Vagina (tissue), 2 donors: ENCODE measurements around the gene EYS. TPM values are rescaled to one million over a fixed set of nuclear protein-coding genes. Genes with fewer than 3 reads are reported as not detected.

Experiments used
- DNase-seq, 2 donors: peaks; one replicate each; pipeline ENCODE4 v3.0.0-alpha.2; 2017; ENCODE audit errors: extremely low spot score in 2 of 2
- H3K27ac ChIP-seq: fragments of 200-600 bp; sonication (generic); one replicate; pipeline ENCODE4 v1.5.1; 2019
- H3K27me3 ChIP-seq: fragments of 200-600 bp; sonication (generic); one replicate; pipeline ENCODE4 v1.5.1; 2019
- H3K36me3 ChIP-seq, 2 donors: fragments of 200-600 bp; sonication (generic); one replicate each; pipeline ENCODE4 v1.5.1; 2017 to 2019
- H3K4me1 ChIP-seq: fragments of 200-600 bp; sonication (generic); one replicate; pipeline ENCODE4 v1.5.1; 2019
- H3K4me3 ChIP-seq, 2 donors: fragments of 200-600 bp; sonication (generic); 1 replicate in 1 of 2; 2 replicates in 1 of 2; pipeline ENCODE4 v1.5.1; 2016 to 2019
- H3K9me3 ChIP-seq: fragments of 200-600 bp; sonication (generic); one replicate; pipeline ENCODE4 v1.5.1; 2019
- POLR2A ChIP-seq, 2 donors: fragments of 450-650 bp; IDR thresholded peaks; one replicate each; pipeline ENCODE4 v1.6.1; 2017; ENCODE audit warnings: antibody characterized with exemption in 2 of 2, mild to moderate bottlenecking in 2 of 2, moderate library complexity in 2 of 2
- POLR2AphosphoS5 ChIP-seq, 2 donors: sonication (generic); formaldehyde crosslinking; IDR thresholded peaks; one replicate each; pipeline ENCODE4 v1.9.0; 2017; ENCODE audit warnings: antibody characterized with exemption in 2 of 2, mild to moderate bottlenecking in 2 of 2, low read depth in 1 of 2; ENCODE audit not compliant: insufficient read depth in 1 of 2
- intact Hi-C: fragments of 100-400 bp; cut with DNase I; formaldehyde crosslinking; loops from one replicate; pipeline ENCODE4 v1.15.1; 2023
- total RNA-seq: library from RNA; depleted of rRNA; stranded (reverse); fragments of >200 nt; gene quantifications from one replicate; pipeline ENCODE4 v1.2.3, GENCODE V29; 2016
- TF ChIP-seq, protein P1 (sequence below), 3 experiments: fragments of 450-650 bp in 2 of 3; fragments of 200-600 bp in 1 of 3; sonication (generic) in 1 of 3; IDR thresholded peaks; one replicate each; pipeline ENCODE4 v1.5.1; 2017 to 2019; ENCODE audit warnings: antibody characterized with exemption in 3 of 3, mild to moderate bottlenecking in 2 of 3, moderate library complexity in 2 of 3

EYS gene
- total RNA-seq, 1 donor from 2014 or later: not detected

DNA sequence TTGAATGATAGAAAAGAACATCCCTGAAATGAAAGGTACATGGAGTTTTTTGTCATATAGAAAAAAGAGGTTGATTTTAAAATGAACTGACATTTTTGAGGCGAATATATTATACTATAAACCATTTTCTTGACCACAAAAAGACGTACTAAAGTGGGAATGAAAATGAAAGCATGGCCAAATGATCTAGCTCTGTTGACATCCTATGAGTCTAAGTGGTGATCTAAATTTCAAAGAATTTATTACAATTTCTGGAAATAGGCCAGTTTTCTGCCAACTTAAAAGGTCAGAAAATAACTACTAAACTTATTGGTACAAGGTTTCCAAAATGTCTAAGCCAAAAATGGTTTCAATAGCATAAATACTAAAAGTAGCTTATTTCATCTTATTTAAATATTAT lies 536.8 kb downstream of the EYS start:
- no peak overlapping the region for H3K4me3 ChIP-seq
- no peak for DNase-seq
- no peaks in the 10 kb centered on the region for H3K36me3 ChIP-seq
- H3K27me3 ChIP-seq: no peaks in the 10 kb centered on the region
- H3K27ac ChIP-seq: no peak overlapping the region
- no peaks in the 10 kb centered on the region for H3K9me3 ChIP-seq
- TF ChIP-seq, protein P1, sequence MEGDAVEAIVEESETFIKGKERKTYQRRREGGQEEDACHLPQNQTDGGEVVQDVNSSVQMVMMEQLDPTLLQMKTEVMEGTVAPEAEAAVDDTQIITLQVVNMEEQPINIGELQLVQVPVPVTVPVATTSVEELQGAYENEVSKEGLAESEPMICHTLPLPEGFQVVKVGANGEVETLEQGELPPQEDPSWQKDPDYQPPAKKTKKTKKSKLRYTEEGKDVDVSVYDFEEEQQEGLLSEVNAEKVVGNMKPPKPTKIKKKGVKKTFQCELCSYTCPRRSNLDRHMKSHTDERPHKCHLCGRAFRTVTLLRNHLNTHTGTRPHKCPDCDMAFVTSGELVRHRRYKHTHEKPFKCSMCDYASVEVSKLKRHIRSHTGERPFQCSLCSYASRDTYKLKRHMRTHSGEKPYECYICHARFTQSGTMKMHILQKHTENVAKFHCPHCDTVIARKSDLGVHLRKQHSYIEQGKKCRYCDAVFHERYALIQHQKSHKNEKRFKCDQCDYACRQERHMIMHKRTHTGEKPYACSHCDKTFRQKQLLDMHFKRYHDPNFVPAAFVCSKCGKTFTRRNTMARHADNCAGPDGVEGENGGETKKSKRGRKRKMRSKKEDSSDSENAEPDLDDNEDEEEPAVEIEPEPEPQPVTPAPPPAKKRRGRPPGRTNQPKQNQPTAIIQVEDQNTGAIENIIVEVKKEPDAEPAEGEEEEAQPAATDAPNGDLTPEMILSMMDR (IDR thresholded peaks at IDR 0.05): no peak
- no peak for TF ChIP-seq POLR2AphosphoS5 (IDR thresholded peaks at IDR 0.05; ENCODE audit: insufficient read depth in 1 of 2, low read depth in 1 of 2)
- no peak for TF ChIP-seq POLR2A (IDR thresholded peaks at IDR 0.05)
- intact Hi-C loops: no loop called here
- no peaks in the 10 kb centered on the region for H3K4me1 ChIP-seq

DNA sequence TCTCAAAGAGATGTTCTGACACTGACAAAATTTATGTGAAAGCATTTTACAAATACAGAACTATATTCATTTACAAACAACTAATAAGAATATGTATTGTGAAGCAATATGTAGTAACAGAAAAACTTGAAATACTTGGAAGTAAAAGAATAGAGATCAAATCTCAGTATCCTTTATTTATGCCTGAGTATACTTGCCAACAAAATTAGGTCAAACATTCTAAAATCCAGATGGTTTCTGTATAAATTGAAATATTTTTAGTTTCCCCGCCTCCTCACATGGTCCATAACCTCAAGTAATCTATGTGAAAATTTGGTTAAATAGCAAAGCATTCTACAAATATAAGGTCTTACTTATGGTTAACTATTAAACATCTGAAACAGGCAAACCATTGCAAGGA lies 545.4 kb downstream of the EYS start:
- Histone ChIP-seq H3K27ac (no peak overlapping the region), H3K4me1 (no peaks in the 10 kb centered on the region), H3K9me3 (no peaks in the 10 kb centered on the region), H3K4me3 (no peak overlapping the region), H3K27me3 (no peaks in the 10 kb centered on the region), H3K36me3 (no peaks in the 10 kb centered on the region)
- intact Hi-C loops: no loop called here
- no peak for DNase-seq
- no peak for TF ChIP-seq POLR2A (IDR thresholded peaks at IDR 0.05)
- TF ChIP-seq, protein P1 (IDR thresholded peaks at IDR 0.05): no peak
- no peak for TF ChIP-seq POLR2AphosphoS5 (IDR thresholded peaks at IDR 0.05; ENCODE audit: insufficient read depth in 1 of 2, low read depth in 1 of 2)

DNA sequence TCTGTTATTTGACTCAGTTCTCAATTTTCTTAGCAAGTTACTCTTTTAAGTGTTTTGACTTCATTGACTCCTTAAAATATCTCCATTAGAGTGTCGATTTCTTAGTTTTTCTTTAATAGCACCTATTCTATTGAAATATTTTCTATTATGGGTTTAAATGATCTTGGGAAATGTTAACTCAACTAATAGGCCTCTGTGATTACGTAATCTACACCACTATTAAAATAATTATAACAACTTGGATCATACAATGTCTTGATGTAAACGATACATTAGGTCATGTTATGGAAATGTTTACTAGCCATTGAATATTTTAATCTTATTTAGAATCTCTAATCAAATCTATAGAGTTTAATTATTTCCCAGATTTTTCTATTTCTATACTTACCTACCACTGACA lies 550.0 kb downstream of the EYS start:
- Histone ChIP-seq H3K27ac (no peak overlapping the region), H3K27me3 (no peaks in the 10 kb centered on the region), H3K36me3 (no peaks in the 10 kb centered on the region), H3K9me3 (no peaks in the 10 kb centered on the region), H3K4me1 (no peaks in the 10 kb centered on the region), H3K4me3 (no peak overlapping the region)
- intact Hi-C loops: no loop called here
- no peak for DNase-seq
- TF ChIP-seq, protein P1 (IDR thresholded peaks at IDR 0.05): no peak

DNA sequence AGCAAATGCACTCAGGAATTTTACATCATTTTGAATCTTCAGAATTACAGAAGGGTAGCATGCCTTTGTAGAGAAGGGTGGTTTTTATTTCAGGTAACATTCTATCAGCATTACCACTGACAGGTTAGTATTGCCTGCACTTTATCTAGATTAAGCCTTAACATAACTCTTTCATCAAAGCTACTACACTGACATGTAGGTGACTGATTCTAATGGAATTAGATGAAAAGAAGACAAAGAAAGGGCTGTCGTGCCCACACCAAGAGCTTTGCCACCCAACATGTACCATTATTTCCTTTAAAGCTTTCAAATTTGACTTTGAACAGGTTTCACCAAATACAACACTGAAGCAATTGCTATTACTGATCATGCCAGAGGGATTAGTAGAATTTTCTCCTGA lies 551.9 kb downstream of the EYS start:
- DNase-seq: no peak
- Histone ChIP-seq H3K4me1 (no peaks in the 10 kb centered on the region), H3K4me3 (no peak overlapping the region), H3K27me3 (no peaks in the 10 kb centered on the region), H3K9me3 (no peaks in the 10 kb centered on the region), H3K36me3 (no peaks in the 10 kb centered on the region), H3K27ac (no peak overlapping the region)
- TF ChIP-seq POLR2AphosphoS5 (IDR thresholded peaks at IDR 0.05; ENCODE audit: insufficient read depth in 1 of 2, low read depth in 1 of 2) (no peak), POLR2A (IDR thresholded peaks at IDR 0.05) (no peak)
- TF ChIP-seq, protein P1 (IDR thresholded peaks at IDR 0.05): no peak
- intact Hi-C loops: no loop called here

DNA sequence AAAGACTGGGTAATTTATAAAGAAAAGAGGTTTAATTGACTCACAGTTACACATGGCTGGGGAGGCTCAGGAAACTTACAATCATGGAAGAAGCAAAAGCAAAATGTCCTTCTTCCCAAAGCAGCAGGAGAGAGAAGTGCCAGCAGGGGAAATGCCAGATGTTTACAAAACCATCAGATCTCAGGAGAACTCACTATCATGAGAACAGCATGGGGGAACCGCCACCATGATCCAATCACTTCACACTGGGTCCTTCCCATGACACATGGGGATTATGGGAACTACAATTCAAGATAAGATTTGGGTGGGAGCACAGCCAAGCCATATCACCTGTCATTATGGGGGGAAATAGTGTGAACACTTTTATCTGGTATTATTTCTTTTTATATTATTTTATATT lies 557.2 kb downstream of the EYS start:
- Histone ChIP-seq H3K27me3 (no peaks in the 10 kb centered on the region), H3K9me3 (no peaks in the 10 kb centered on the region), H3K27ac (no peak overlapping the region), H3K36me3 (no peaks in the 10 kb centered on the region), H3K4me3 (no peak overlapping the region), H3K4me1 (no peaks in the 10 kb centered on the region)
- intact Hi-C loops: no loop called here
- DNase-seq: no peak
- no peak for TF ChIP-seq POLR2A (IDR thresholded peaks at IDR 0.05)
- TF ChIP-seq, protein P1 (IDR thresholded peaks at IDR 0.05): no peak
- no peak for TF ChIP-seq POLR2AphosphoS5 (IDR thresholded peaks at IDR 0.05; ENCODE audit: insufficient read depth in 1 of 2, low read depth in 1 of 2)
